Coronary artery (tissue), 2 donors: Measurements from ENCODE around the gene RPL13A.
A peak's percentile ranks its signal among the peaks of the same experiment; 100 is the strongest.

ENCODE experiments used
- DNase-seq: peaks from one replicate; pipeline ENCODE4 v3.0.0-alpha.2; 2017; ENCODE audit warnings: low spot score
- H3K27ac ChIP-seq, 2 donors: fragments of 200-600 bp; sonication (generic); one replicate each; pipeline ENCODE4 v1.5.1; 2016 to 2019
- H3K4me3 ChIP-seq: fragments of 200-600 bp; sonication (generic); 2 replicates; pipeline ENCODE4 v1.5.1; 2016; ENCODE audit warnings: mild to moderate bottlenecking, moderate library complexity
- CTCF ChIP-seq: fragments of 200-600 bp; sonication (generic); IDR thresholded peaks from one replicate; pipeline ENCODE4 v1.5.1; 2019; ENCODE audit warnings: antibody characterized with exemption

The RPL13A gene

GRCh38 chr19:49491804-49492572, 4.6 kb downstream of the RPL13A start:
- no peak for TF ChIP-seq CTCF
- H3K27ac ChIP-seq = no peak overlapping the region

GRCh38 chr19:49492573-49493405, 5.4 kb downstream of the RPL13A start:
- no peak overlapping the region for H3K27ac ChIP-seq
- H3K4me3 ChIP-seq = no peak overlapping the region
- DNase-seq = no peak
- TF ChIP-seq CTCF = no peak

More at GRCh38 chr19:49491804-49492572, 4.6 kb downstream of the RPL13A start:
- H3K4me3 ChIP-seq = no peak overlapping the region
- DNase-seq = no peak

- H3K27ac ChIP-seq = peak overlapping the region; percentile 86 to 95
- TF ChIP-seq CTCF = no peak
- no peak for DNase-seq
- peak overlapping the region; percentile 84 for H3K4me3 ChIP-seq
These were observed 9.2 kb downstream of the RPL13A start for GRCh38 chr19:49496574-49497008.

GRCh38 chr19:49497047-49497788, 9.8 kb downstream of the RPL13A start:
- no peak for DNase-seq
- Histone ChIP-seq H3K27ac (peak overlapping the region; percentile 86 to 95), H3K4me3 (peak overlapping the region; percentile 84)
- TF ChIP-seq CTCF = no peak

GRCh38 chr19:49497789-49498103, 10.3 kb downstream of the RPL13A start:
- Histone ChIP-seq H3K27ac (peak overlapping the region in 1 of 2 donors; percentile 95), H3K4me3 (peak overlapping the region; percentile 84)
- no peak for TF ChIP-seq CTCF
- no peak for DNase-seq

GRCh38 chr19:49498475-49498874, 11.1 kb downstream of the RPL13A start:
- no peak for TF ChIP-seq CTCF
- Histone ChIP-seq H3K27ac (peak overlapping the region in 1 of 2 donors; percentile 65), H3K4me3 (no peak overlapping the region)
- DNase-seq = no peak
